Osteoblast (primary cell): Measurements from ENCODE around the gene ACSM2B. TPM values are rescaled to one million over a fixed set of nuclear protein-coding genes. Genes with fewer than 3 reads are reported as not detected.
"Not testable (repeated sequence)": the region's sequence is repeated elsewhere in the genome, so short reads cannot be mapped to it uniquely, and the experiment has no call there.

Source experiments
- DNase-seq: peaks from one replicate; pipeline ENCODE4 v3.0.0; 2011; ENCODE audit warnings: low spot score, mixed read lengths; ENCODE audit not compliant: insufficient read length; ENCODE audit errors: missing footprints
- H2AFZ ChIP-seq: 2 replicates; pipeline ENCODE4 v1.6.0; 2011; ENCODE audit warnings: mild to moderate bottlenecking, low read length
- H3K27ac ChIP-seq: 2 replicates; pipeline ENCODE4 v1.5.1; 2011; ENCODE audit warnings: mild to moderate bottlenecking, low read depth, low read length, moderate library complexity
- H3K27me3 ChIP-seq: 2 replicates; pipeline ENCODE4 v1.6.0; 2012; ENCODE audit warnings: mild to moderate bottlenecking, control low read depth, inconsistent platforms, low read length, moderate library complexity; ENCODE audit not compliant: insufficient read depth
- H3K36me3 ChIP-seq: 2 replicates; pipeline ENCODE4 v1.5.1; 2011; ENCODE audit warnings: mild to moderate bottlenecking, low read length, control low read depth, moderate library complexity; ENCODE audit not compliant: insufficient read depth
- H3K4me1 ChIP-seq: 2 replicates; pipeline ENCODE4 v1.5.1; 2011; ENCODE audit warnings: mild to moderate bottlenecking, low read length, control low read depth, moderate library complexity; ENCODE audit not compliant: insufficient read depth
- H3K4me2 ChIP-seq: 2 replicates; pipeline ENCODE4 v1.6.0; 2011; ENCODE audit warnings: mild to moderate bottlenecking, low read length; ENCODE audit not compliant: insufficient read depth
- H3K4me3 ChIP-seq: fragments of 200-600 bp; sonication (generic); 3 replicates; pipeline ENCODE4 v1.5.1; 2012; ENCODE audit warnings: mild to moderate bottlenecking, low read length, inconsistent platforms; ENCODE audit not compliant: insufficient read depth
- H3K79me2 ChIP-seq: 2 replicates; pipeline ENCODE4 v1.6.0; 2012; ENCODE audit warnings: mild to moderate bottlenecking, low read length, control low read depth, inconsistent platforms; ENCODE audit not compliant: insufficient read depth
- H3K9me3 ChIP-seq: 2 replicates; pipeline ENCODE4 v1.5.1; 2011; ENCODE audit warnings: low read depth, low read length, control low read depth
- H4K20me1 ChIP-seq: 2 replicates; pipeline ENCODE4 v1.6.0; 2012; ENCODE audit warnings: mild to moderate bottlenecking, low read length, control low read depth; ENCODE audit not compliant: insufficient read depth
- CTCF ChIP-seq: IDR thresholded peaks from 2 replicates; pipeline ENCODE4 v1.5.1; 2011; ENCODE audit warnings: mild to moderate bottlenecking, low read depth, low read length, moderate library complexity; ENCODE audit errors: extremely low read depth
- total RNA-seq: library from RNA; depleted of rRNA; stranded (reverse); fragments of >200 nt; gene quantifications from 2 replicates; pipeline ENCODE4 v1.2.3, GENCODE V29; 2012

ACSM2B gene
- total RNA-seq, 1 donor, result not detected

- Histone ChIP-seq H3K9me3 (no peaks in the 10 kb centered on the region), H3K4me1 (no peaks in the 10 kb centered on the region), H3K4me3 (no peak overlapping the region), H3K27me3 (no peaks in the 10 kb centered on the region), H3K79me2 (no peaks in the 10 kb centered on the region), H4K20me1 (no peaks in the 10 kb centered on the region), H3K4me2 (no peak overlapping the region), H3K36me3 (no peaks in the 10 kb centered on the region), H3K27ac (no peak overlapping the region), H2AFZ (no peak overlapping the region)
- no peak for DNase-seq
- TF ChIP-seq CTCF, result no peak
Measured at GRCh38 chr16:20598832-20599469, 22.8 kb upstream of the ACSM2B start.

GRCh38 chr16:20595694-20596093 lies 19.5 kb upstream of the ACSM2B start:
- not testable (repeated sequence) for H3K27ac ChIP-seq, H3K79me2 ChIP-seq, H4K20me1 ChIP-seq, H3K4me2 ChIP-seq, H3K9me3 ChIP-seq, H3K27me3 ChIP-seq, H3K4me3 ChIP-seq, DNase-seq, H2AFZ ChIP-seq, H3K36me3 ChIP-seq, H3K4me1 ChIP-seq

GRCh38 chr16:20595068-20595467 lies 18.9 kb upstream of the ACSM2B start:
- H3K9me3 ChIP-seq, H3K4me2 ChIP-seq, H3K27ac ChIP-seq, H3K79me2 ChIP-seq, H3K27me3 ChIP-seq, H3K36me3 ChIP-seq, DNase-seq, H3K4me3 ChIP-seq, H2AFZ ChIP-seq, H4K20me1 ChIP-seq, H3K4me1 ChIP-seq: not testable (repeated sequence)

GRCh38 chr16:20592780-20593179 lies 16.6 kb upstream of the ACSM2B start:
- H3K27ac ChIP-seq, H3K79me2 ChIP-seq, H3K9me3 ChIP-seq, H2AFZ ChIP-seq, H3K4me1 ChIP-seq, H4K20me1 ChIP-seq, H3K36me3 ChIP-seq, H3K4me2 ChIP-seq, H3K27me3 ChIP-seq, H3K4me3 ChIP-seq, DNase-seq: not testable (repeated sequence)

- H3K9me3 ChIP-seq, DNase-seq, H3K4me2 ChIP-seq, H3K79me2 ChIP-seq, H3K36me3 ChIP-seq, H3K4me1 ChIP-seq, H2AFZ ChIP-seq, H3K27me3 ChIP-seq, H4K20me1 ChIP-seq, H3K4me3 ChIP-seq, H3K27ac ChIP-seq: not testable (repeated sequence)
Measured at GRCh38 chr16:20589486-20589885, 13.3 kb upstream of the ACSM2B start.

- not testable (repeated sequence) for H3K36me3 ChIP-seq, H3K4me3 ChIP-seq, H3K4me2 ChIP-seq, H3K27ac ChIP-seq, H4K20me1 ChIP-seq, H3K79me2 ChIP-seq, H3K9me3 ChIP-seq, DNase-seq, H3K27me3 ChIP-seq, H2AFZ ChIP-seq, H3K4me1 ChIP-seq
Measured at GRCh38 chr16:20587645-20588074, 11.5 kb upstream of the ACSM2B start.

- not testable (repeated sequence) for H3K79me2 ChIP-seq, H2AFZ ChIP-seq, H3K27ac ChIP-seq, H3K36me3 ChIP-seq, H3K4me3 ChIP-seq, H3K4me2 ChIP-seq, H3K4me1 ChIP-seq, H4K20me1 ChIP-seq, H3K27me3 ChIP-seq, H3K9me3 ChIP-seq, DNase-seq
Measured at GRCh38 chr16:20586716-20587115, 10.5 kb upstream of the ACSM2B start.

- not testable (repeated sequence) for H2AFZ ChIP-seq, H3K36me3 ChIP-seq, H3K4me1 ChIP-seq, H3K27ac ChIP-seq, H3K9me3 ChIP-seq, H3K4me2 ChIP-seq, DNase-seq, H3K27me3 ChIP-seq, H3K79me2 ChIP-seq, H3K4me3 ChIP-seq, H4K20me1 ChIP-seq
Measured at GRCh38 chr16:20586112-20586511, 9.9 kb upstream of the ACSM2B start.
